Natural killer cell (primary cell): ENCODE data around the gene C20orf202. TPM values are rescaled to one million over a fixed set of nuclear protein-coding genes. Genes with fewer than 3 reads are reported as not detected.

Experiments used
- ATAC-seq, 3 donors: fragments of 150-1000 bp in 2 of 3; fragments of 200-7000 bp in 1 of 3; cut with Tn5 transposase; 1 replicate in 1 of 3; 2 replicates in 2 of 3; pipeline ENCODE4 v1.10.0; 2021; ENCODE audit warnings: mild to moderate bottlenecking in 2 of 3, moderate library complexity in 2 of 3
- DNase-seq, 2 donors: peaks; one replicate each; pipeline versions ENCODE4 v3.0.0 to v3.0.0-alpha.2; 2013 to 2021; ENCODE audit warnings: mixed read lengths in 1 of 2
- H3K27ac ChIP-seq: one replicate; pipeline ENCODE4 v1.5.1; 2013; ENCODE audit warnings: mild to moderate bottlenecking, low read length
- H3K27me3 ChIP-seq: one replicate; pipeline ENCODE4 v1.6.1; 2013; ENCODE audit warnings: low read length; ENCODE audit not compliant: control insufficient read depth, insufficient read depth
- H3K36me3 ChIP-seq: one replicate; pipeline ENCODE4 v1.6.1; 2013; ENCODE audit warnings: low read length; ENCODE audit not compliant: control insufficient read depth, insufficient read depth
- H3K4me1 ChIP-seq: one replicate; pipeline ENCODE4 v1.6.1; 2013; ENCODE audit warnings: low read length; ENCODE audit not compliant: control insufficient read depth, insufficient read depth
- H3K4me3 ChIP-seq: one replicate; pipeline ENCODE4 v1.5.1; 2013; ENCODE audit warnings: low read length
- H3K9me3 ChIP-seq: one replicate; pipeline ENCODE4 v1.6.1; 2013; ENCODE audit warnings: low read length; ENCODE audit not compliant: control insufficient read depth, insufficient read depth
- H3K27ac Mint-ChIP-seq, 2 donors: one replicate each; pipeline ENCODE4 v1.8.0; 2022; ENCODE audit warnings: mild to moderate bottlenecking in 2 of 2, mixed read lengths in 2 of 2, moderate library complexity in 1 of 2
- H3K27me3 Mint-ChIP-seq, 2 donors: one replicate each; pipeline ENCODE4 v1.8.0; 2022; ENCODE audit warnings: low read depth in 2 of 2, mixed read lengths in 2 of 2
- H3K36me3 Mint-ChIP-seq: one replicate; pipeline ENCODE4 v1.8.0; 2022; ENCODE audit warnings: mixed read lengths
- H3K4me1 Mint-ChIP-seq, 2 donors: one replicate each; pipeline ENCODE4 v1.8.0; 2022; ENCODE audit warnings: mixed read lengths in 2 of 2
- H3K4me3 Mint-ChIP-seq: one replicate; pipeline ENCODE4 v1.8.0; 2022; ENCODE audit warnings: mild to moderate bottlenecking, moderate library complexity, mixed read lengths
- H3K9me3 Mint-ChIP-seq, 2 donors: one replicate each; pipeline ENCODE4 v1.8.0; 2022; ENCODE audit warnings: mixed read lengths in 2 of 2
- WGBS: methylation state at CpG from one replicate; pipeline ENCODE4 v1.1.7; 2013; ENCODE audit warnings: missing lambda C conversion rate; ENCODE audit not compliant: insufficient coverage; 5-methylcytosine and 5-hydroxymethylcytosine counted together
- intact Hi-C: fragments of 100-400 bp; cut with micrococcal nuclease; formaldehyde crosslinking; loops from one replicate; pipeline ENCODE4 v1.14.2; 2022
- total RNA-seq, 4 donors: library from RNA; stranded (reverse); fragments of 120-200 nt in 1 of 4; gene quantifications; one replicate each; pipeline versions ENCODE4 v1.2.3 to v1.2.4, GENCODE V29; 2013 to 2022
- TF ChIP-seq, protein P1 (sequence below): fragments of 200-600 bp; IDR thresholded peaks from one replicate; pipeline ENCODE4 v1.8.0; 2022; ENCODE audit warnings: antibody characterized with exemption

The C20orf202 gene
- total RNA-seq, 3 donors from 2014 or later (not counting 1 experiment from before 2014, with no cell fraction given), result 0.16 to 0.75 (median 0.60) TPM

DNA sequence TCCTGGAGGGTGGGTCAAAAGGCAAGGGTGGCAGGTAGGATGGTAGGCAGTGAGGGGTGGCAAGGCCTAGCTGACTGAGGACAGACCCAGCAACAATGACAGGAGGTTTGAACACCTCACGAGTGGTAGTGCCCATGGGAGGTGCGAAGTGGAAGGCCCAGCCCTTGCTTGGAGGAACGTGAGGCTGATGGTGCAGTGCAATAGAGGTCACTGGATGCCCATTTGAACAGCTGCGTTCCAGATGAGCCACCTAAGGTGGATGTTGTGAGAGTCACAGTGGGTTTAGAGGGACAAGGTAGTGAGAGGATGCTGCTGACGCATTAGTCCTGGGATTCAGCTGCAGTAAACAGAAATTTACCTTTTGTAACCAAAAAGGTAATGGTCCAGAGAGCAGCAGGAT lies 34.0 kb upstream of the C20orf202 start:
- no peak overlapping the region for H3K27ac Mint-ChIP-seq
- no peaks in the 10 kb centered on the region for H3K4me1 Mint-ChIP-seq
- H3K27me3 ChIP-seq, result no peaks in the 10 kb centered on the region
- TF ChIP-seq, protein P1, sequence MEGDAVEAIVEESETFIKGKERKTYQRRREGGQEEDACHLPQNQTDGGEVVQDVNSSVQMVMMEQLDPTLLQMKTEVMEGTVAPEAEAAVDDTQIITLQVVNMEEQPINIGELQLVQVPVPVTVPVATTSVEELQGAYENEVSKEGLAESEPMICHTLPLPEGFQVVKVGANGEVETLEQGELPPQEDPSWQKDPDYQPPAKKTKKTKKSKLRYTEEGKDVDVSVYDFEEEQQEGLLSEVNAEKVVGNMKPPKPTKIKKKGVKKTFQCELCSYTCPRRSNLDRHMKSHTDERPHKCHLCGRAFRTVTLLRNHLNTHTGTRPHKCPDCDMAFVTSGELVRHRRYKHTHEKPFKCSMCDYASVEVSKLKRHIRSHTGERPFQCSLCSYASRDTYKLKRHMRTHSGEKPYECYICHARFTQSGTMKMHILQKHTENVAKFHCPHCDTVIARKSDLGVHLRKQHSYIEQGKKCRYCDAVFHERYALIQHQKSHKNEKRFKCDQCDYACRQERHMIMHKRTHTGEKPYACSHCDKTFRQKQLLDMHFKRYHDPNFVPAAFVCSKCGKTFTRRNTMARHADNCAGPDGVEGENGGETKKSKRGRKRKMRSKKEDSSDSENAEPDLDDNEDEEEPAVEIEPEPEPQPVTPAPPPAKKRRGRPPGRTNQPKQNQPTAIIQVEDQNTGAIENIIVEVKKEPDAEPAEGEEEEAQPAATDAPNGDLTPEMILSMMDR, result no peak
- no peak for DNase-seq
- no peaks in the 10 kb centered on the region for H3K9me3 ChIP-seq
- no peaks in the 10 kb centered on the region for H3K27me3 Mint-ChIP-seq
- WGBS, result 96% methylated on average over 5 of the region's 5 CpGs
- peaks cover 69% of the 10 kb centered on the region for H3K36me3 ChIP-seq
- no peak overlapping the region for H3K27ac ChIP-seq
- H3K4me3 ChIP-seq, result no peak overlapping the region
- H3K9me3 Mint-ChIP-seq, result no peaks in the 10 kb centered on the region
- H3K36me3 Mint-ChIP-seq, result peaks cover 30% of the 10 kb centered on the region
- no peak overlapping the region for H3K4me3 Mint-ChIP-seq
- H3K4me1 ChIP-seq, result no peaks in the 10 kb centered on the region
- intact Hi-C loops, result no loop called here
- no peak for ATAC-seq

GRCh38 chr20:1171461-1172093 lies 31.7 kb upstream of the C20orf202 start:
- ATAC-seq, result no peak
- intact Hi-C loops, result no loop called here
- no peak overlapping the region for H3K4me3 Mint-ChIP-seq
- Histone ChIP-seq H3K4me3 (no peak overlapping the region), H3K36me3 (peaks cover 47% of the 10 kb centered on the region), H3K27me3 (no peaks in the 10 kb centered on the region), H3K9me3 (no peaks in the 10 kb centered on the region), H3K4me1 (no peaks in the 10 kb centered on the region), H3K27ac (no peak overlapping the region)
- H3K27ac Mint-ChIP-seq, result no peak overlapping the region
- peaks cover 19% of the 10 kb centered on the region for H3K36me3 Mint-ChIP-seq
- no peaks in the 10 kb centered on the region for H3K27me3 Mint-ChIP-seq
- TF ChIP-seq, protein P1, result no peak
- peak in 1 of 2 donors; percentile 25 for DNase-seq
- no peaks in the 10 kb centered on the region for H3K9me3 Mint-ChIP-seq
- 94% methylated on average over 4 of the region's 4 CpGs for WGBS
- H3K4me1 Mint-ChIP-seq, result no peaks in the 10 kb centered on the region

GRCh38 chr20:1173698-1174097 lies 29.6 kb upstream of the C20orf202 start:
- Mint-ChIP-seq H3K27me3 (no peaks in the 10 kb centered on the region), H3K27ac (no peak overlapping the region), H3K4me1 (peaks cover 0 to 5% of the 10 kb centered on the region in 2 donors), H3K4me3 (no peak overlapping the region), H3K36me3 (peaks cover 1% of the 10 kb centered on the region), H3K9me3 (no peaks in the 10 kb centered on the region)
- Histone ChIP-seq H3K27ac (no peak overlapping the region), H3K4me3 (no peak overlapping the region), H3K4me1 (no peaks in the 10 kb centered on the region), H3K27me3 (no peaks in the 10 kb centered on the region), H3K36me3 (peaks cover 31% of the 10 kb centered on the region), H3K9me3 (no peaks in the 10 kb centered on the region)
- TF ChIP-seq, protein P1, result no peak
- intact Hi-C loops, result no loop called here
- no peak for ATAC-seq
- WGBS, result 98% methylated on average over 4 of the region's 4 CpGs
- no peak for DNase-seq

- no peaks in the 10 kb centered on the region for H3K27me3 Mint-ChIP-seq
- DNase-seq, result no peak
- no peaks in the 10 kb centered on the region for H3K36me3 Mint-ChIP-seq
- no peak for ATAC-seq
- Histone ChIP-seq H3K27me3 (no peaks in the 10 kb centered on the region), H3K27ac (no peak overlapping the region), H3K4me3 (no peak overlapping the region), H3K9me3 (no peaks in the 10 kb centered on the region), H3K36me3 (peaks cover 21% of the 10 kb centered on the region), H3K4me1 (no peaks in the 10 kb centered on the region)
- intact Hi-C loops, result no loop called here
- WGBS, result 98% methylated on average over 8 of the region's 8 CpGs
- TF ChIP-seq, protein P1, result no peak
- H3K9me3 Mint-ChIP-seq, result no peaks in the 10 kb centered on the region
- no peak overlapping the region for H3K4me3 Mint-ChIP-seq
- H3K4me1 Mint-ChIP-seq, result peaks cover 0 to 5% of the 10 kb centered on the region in 2 donors
- H3K27ac Mint-ChIP-seq, result peak overlapping the region in 1 of 2 donors; percentile 15
These were observed 28.5 kb upstream of the C20orf202 start for GRCh38 chr20:1174787-1175186.
